OCI-LY1 (cell line): ENCODE measurements around the gene SYT6.

Source experiments
- H2AFZ ChIP-seq: fragments of 200-600 bp; sonication (generic), shearing (Covaris generic); 2 replicates; pipeline ENCODE4 v1.6.0; 2014; ENCODE audit warnings: antibody characterized with exemption, mild to moderate bottlenecking, low read length
- H3F3A ChIP-seq: fragments of 200-600 bp; sonication (generic), shearing (Covaris generic); 2 replicates; pipeline ENCODE4 v1.6.0; 2014; ENCODE audit warnings: mild to moderate bottlenecking, antibody characterized with exemption, low read length, moderate library complexity; ENCODE audit not compliant: insufficient read depth
- H3K27ac ChIP-seq: fragments of 200-600 bp; sonication (generic); 2 replicates; pipeline ENCODE4 v1.5.1; 2014; ENCODE audit warnings: low read length, mixed run types, mild to moderate bottlenecking, low read depth; ENCODE audit not compliant: poor library complexity, severe bottlenecking
- H3K27me3 ChIP-seq: fragments of 200-600 bp; sonication (generic); 2 replicates; pipeline ENCODE4 v1.6.0; 2014; ENCODE audit warnings: antibody characterized with exemption, mild to moderate bottlenecking, low read length, moderate library complexity; ENCODE audit not compliant: insufficient read depth
- H3K36me3 ChIP-seq: fragments of 200-600 bp; sonication (generic); 2 replicates; pipeline ENCODE4 v1.6.1; 2014; ENCODE audit warnings: mild to moderate bottlenecking, antibody characterized with exemption, low read length, moderate library complexity, mixed read lengths; ENCODE audit not compliant: insufficient read depth
- H3K4me1 ChIP-seq: fragments of 200-600 bp; sonication (generic); 2 replicates; pipeline ENCODE4 v1.5.1; 2014; ENCODE audit warnings: mild to moderate bottlenecking, low read length, moderate library complexity; ENCODE audit not compliant: insufficient read depth, severe bottlenecking
- H3K4me2 ChIP-seq: fragments of 200-600 bp; sonication (generic), shearing (Covaris generic); 2 replicates; pipeline ENCODE4 v1.6.1; 2014; ENCODE audit warnings: low read length
- H3K4me3 ChIP-seq: fragments of 200-600 bp; sonication (generic); 2 replicates; pipeline ENCODE4 v1.5.1; 2014; ENCODE audit warnings: low read length, low read depth, mild to moderate bottlenecking, mixed read lengths; ENCODE audit not compliant: poor library complexity, severe bottlenecking
- H3K79me2 ChIP-seq: fragments of 200-600 bp; shearing (Covaris generic); 2 replicates; pipeline ENCODE4 v1.6.1; 2016; ENCODE audit warnings: mixed run types, low read length, mixed read lengths; ENCODE audit not compliant: insufficient read depth
- H3K9ac ChIP-seq: fragments of 200-600 bp; sonication (generic), shearing (Covaris generic); 2 replicates; pipeline ENCODE4 v1.6.1; 2014; ENCODE audit warnings: mild to moderate bottlenecking, low read length, mixed read lengths
- H3K9me2 ChIP-seq: fragments of 200-600 bp; sonication (generic), shearing (Covaris generic); 2 replicates; pipeline ENCODE4 v1.6.1; 2014; ENCODE audit warnings: low read depth, mild to moderate bottlenecking, low read length, mixed read lengths
- H3K9me3 ChIP-seq: fragments of 200-600 bp; shearing (Covaris generic); 2 replicates; pipeline ENCODE4 v1.6.1; 2014; ENCODE audit warnings: low read length, mixed read lengths
- H4K20me1 ChIP-seq: fragments of 200-600 bp; sonication (generic), shearing (Covaris generic); 2 replicates; pipeline ENCODE4 v1.6.0; 2016; ENCODE audit warnings: mild to moderate bottlenecking, low read length; ENCODE audit not compliant: insufficient read depth
- EZH2 ChIP-seq: fragments of 200-600 bp; sonication (generic), shearing (Covaris generic); IDR thresholded peaks from 2 replicates; pipeline ENCODE4 v1.8.0; 2017; ENCODE audit warnings: borderline replicate concordance, mixed run types, mild to moderate bottlenecking, antibody characterized with exemption, low read length, moderate library complexity, mixed read lengths
- TF ChIP-seq, protein P1 (sequence below): fragments of 200-600 bp; sonication (generic), shearing (Covaris generic); IDR thresholded peaks from 2 replicates; pipeline ENCODE4 v1.5.1; 2017; ENCODE audit warnings: mild to moderate bottlenecking, antibody characterized with exemption, low read length, moderate library complexity, mixed read lengths

Gene SYT6

GRCh38 chr1:114134518-114134917 lies 19.2 kb downstream of the SYT6 start:
- TF ChIP-seq, protein P1, sequence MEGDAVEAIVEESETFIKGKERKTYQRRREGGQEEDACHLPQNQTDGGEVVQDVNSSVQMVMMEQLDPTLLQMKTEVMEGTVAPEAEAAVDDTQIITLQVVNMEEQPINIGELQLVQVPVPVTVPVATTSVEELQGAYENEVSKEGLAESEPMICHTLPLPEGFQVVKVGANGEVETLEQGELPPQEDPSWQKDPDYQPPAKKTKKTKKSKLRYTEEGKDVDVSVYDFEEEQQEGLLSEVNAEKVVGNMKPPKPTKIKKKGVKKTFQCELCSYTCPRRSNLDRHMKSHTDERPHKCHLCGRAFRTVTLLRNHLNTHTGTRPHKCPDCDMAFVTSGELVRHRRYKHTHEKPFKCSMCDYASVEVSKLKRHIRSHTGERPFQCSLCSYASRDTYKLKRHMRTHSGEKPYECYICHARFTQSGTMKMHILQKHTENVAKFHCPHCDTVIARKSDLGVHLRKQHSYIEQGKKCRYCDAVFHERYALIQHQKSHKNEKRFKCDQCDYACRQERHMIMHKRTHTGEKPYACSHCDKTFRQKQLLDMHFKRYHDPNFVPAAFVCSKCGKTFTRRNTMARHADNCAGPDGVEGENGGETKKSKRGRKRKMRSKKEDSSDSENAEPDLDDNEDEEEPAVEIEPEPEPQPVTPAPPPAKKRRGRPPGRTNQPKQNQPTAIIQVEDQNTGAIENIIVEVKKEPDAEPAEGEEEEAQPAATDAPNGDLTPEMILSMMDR, result no peak
- no peak for TF ChIP-seq EZH2
- H4K20me1 ChIP-seq, result no peaks in the 10 kb centered on the region
- H2AFZ ChIP-seq, result no peak overlapping the region
- H3K4me2 ChIP-seq, result no peak overlapping the region
- H3K36me3 ChIP-seq, result no peaks in the 10 kb centered on the region
- no peak overlapping the region for H3K9ac ChIP-seq
- no peaks in the 10 kb centered on the region for H3K9me3 ChIP-seq
- no peak overlapping the region for H3K27ac ChIP-seq
- H3K27me3 ChIP-seq, result 0 out of 2 replicates have a peak, but pooled peaks cover 3% of the 10 kb centered on the region
- no peak overlapping the region for H3K4me3 ChIP-seq
- H3K9me2 ChIP-seq, result no peaks in the 10 kb centered on the region
- no peaks in the 10 kb centered on the region for H3K79me2 ChIP-seq
- H3K4me1 ChIP-seq, result no peaks in the 10 kb centered on the region
- H3F3A ChIP-seq, result no peaks in the 10 kb centered on the region

GRCh38 chr1:114133129-114133528 lies 20.5 kb downstream of the SYT6 start:
- Histone ChIP-seq H3K79me2 (no peaks in the 10 kb centered on the region), H2AFZ (no peak overlapping the region), H3K36me3 (no peaks in the 10 kb centered on the region), H3K9me2 (no peaks in the 10 kb centered on the region), H3K27ac (no peak overlapping the region), H4K20me1 (no peaks in the 10 kb centered on the region), H3K4me2 (no peak overlapping the region), H3F3A (no peaks in the 10 kb centered on the region), H3K9ac (no peak overlapping the region), H3K9me3 (no peaks in the 10 kb centered on the region), H3K4me1 (no peaks in the 10 kb centered on the region), H3K27me3 (0 out of 2 replicates have a peak, but pooled peaks cover 3% of the 10 kb centered on the region), H3K4me3 (no peak overlapping the region)
- TF ChIP-seq EZH2, result no peak
- TF ChIP-seq, protein P1, result no peak

GRCh38 chr1:114131526-114132220 lies 22.0 kb downstream of the SYT6 start:
- Histone ChIP-seq H3K4me1 (no peaks in the 10 kb centered on the region), H3K4me3 (no peak overlapping the region), H3K9me2 (no peaks in the 10 kb centered on the region), H4K20me1 (no peaks in the 10 kb centered on the region), H3K36me3 (no peaks in the 10 kb centered on the region), H3F3A (no peaks in the 10 kb centered on the region), H3K9me3 (no peaks in the 10 kb centered on the region), H3K27me3 (0 out of 2 replicates have a peak, but pooled peaks cover 3% of the 10 kb centered on the region), H2AFZ (no peak overlapping the region), H3K9ac (no peak overlapping the region), H3K4me2 (no peak overlapping the region), H3K27ac (no peak overlapping the region), H3K79me2 (no peaks in the 10 kb centered on the region)
- TF ChIP-seq, protein P1, result no peak
- no peak for TF ChIP-seq EZH2
